Right lobe of liver (tissue), 6 donors: ENCODE results near the gene BIN1. TPM values are rescaled to one million over a fixed set of nuclear protein-coding genes. Genes with fewer than 3 reads are reported as not detected.

Source experiments
- ATAC-seq, 4 donors: fragments of 200-7000 bp; cut with Tn5 transposase; one replicate each; pipeline ENCODE4 v1.9.1; 2020; ENCODE audit warnings: mild to moderate bottlenecking in 4 of 4, moderate library complexity in 4 of 4
- DNase-seq, 3 donors: peaks; one replicate each; pipeline ENCODE4 v3.0.0-alpha.2; 2020
- H3K27ac ChIP-seq, 3 donors: fragments of 200-600 bp; one replicate each; pipeline ENCODE4 v1.8.0; 2022
- H3K27me3 ChIP-seq, 2 donors: fragments of 200-600 bp; one replicate each; pipeline ENCODE4 v1.8.0; 2022
- H3K36me3 ChIP-seq, 4 donors: fragments of 200-600 bp; sonication (generic) in 1 of 4; one replicate each; pipeline versions ENCODE4 v1.5.1 to v1.8.0; 2017 to 2022; ENCODE audit warnings: control low read depth in 1 of 4
- H3K4me1 ChIP-seq, 4 donors: fragments of 200-600 bp; sonication (generic) in 1 of 4; one replicate each; pipeline versions ENCODE4 v1.5.1 to v1.8.0; 2017 to 2022; ENCODE audit warnings: control low read depth in 1 of 4
- H3K4me3 ChIP-seq, 3 donors: fragments of 200-600 bp; one replicate each; pipeline ENCODE4 v1.8.0; 2022
- H3K9me3 ChIP-seq, 4 donors: fragments of 200-600 bp; sonication (generic) in 1 of 4; one replicate each; pipeline versions ENCODE4 v1.5.1 to v1.8.0; 2017 to 2022; ENCODE audit warnings: control low read depth in 1 of 4
- POLR2A ChIP-seq: fragments of 450-650 bp; IDR thresholded peaks from one replicate; pipeline ENCODE4 v1.6.1; 2017; ENCODE audit warnings: antibody characterized with exemption, mild to moderate bottlenecking
- WGBS: methylation state at CpG from one replicate; pipeline ENCODE4 v1.1.6; 2018; ENCODE audit warnings: low coverage, low lambda C conversion rate; ENCODE audit not compliant: insufficient coverage; ENCODE audit errors: missing lambda C conversion rate; 5-methylcytosine and 5-hydroxymethylcytosine counted together
- intact Hi-C, 2 donors: fragments of 100-400 bp; cut with DNase I; formaldehyde crosslinking; loops; one replicate each; pipeline versions ENCODE4 v1.11.2 to v1.14.1; 2022
- total RNA-seq, 6 experiments: library from RNA; depleted of rRNA in 2 of 6; stranded (reverse); fragments of >200 nt in 2 of 6; fragmentation: NEBNext Ultra II Directional in 3 of 6; extraction: Animal tissue kit (Norgen Biotek cat#: 25700) in 3 of 6; gene quantifications; one replicate each; pipeline versions ENCODE4 v1.1.0 to v1.2.4, GENCODE V29; 2016 to 2023
- TF ChIP-seq, protein P1 (sequence below), 4 donors: fragments of 200-600 bp in 3 of 4; fragments of 450-650 bp in 1 of 4; IDR thresholded peaks; one replicate each; pipeline versions ENCODE4 v1.5.1 to v1.8.0; 2016 to 2022; ENCODE audit warnings: antibody characterized with exemption in 4 of 4, mild to moderate bottlenecking in 2 of 4
- donor health status: DM: no; HTN: yes; CAD: no.
- donor health status: DM: no; HTN: no; CAD: no.
- donor health status: DM: no; HTN: no; CAD: no.
- donor health status: DM: no; HTN: yes; CAD: no.
- donor health status: DM: no; HTN: yes; CAD: no.

BIN1 gene
- total RNA-seq, 6 experiments from 2014 or later = 20.4 to 30.8 (median 26.3) TPM

DNA sequence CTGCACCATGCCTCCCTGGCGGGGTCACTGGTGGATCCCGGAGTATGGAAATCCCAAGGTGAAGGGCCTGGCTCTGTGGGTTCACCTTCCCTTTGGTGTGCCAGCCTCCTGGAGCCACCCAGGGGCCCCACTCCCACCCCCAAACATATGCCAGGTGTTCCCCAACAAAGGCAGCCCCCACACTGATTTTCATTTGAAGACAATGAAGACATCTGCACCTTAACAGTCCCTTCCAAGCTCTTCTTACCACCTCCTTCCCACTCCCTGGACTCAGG, 11.7 kb downstream of the BIN1 start:
- Histone ChIP-seq H3K27me3 (no peaks in the 10 kb centered on the region), H3K4me3 (no peak overlapping the region), H3K36me3 (no peaks in the 10 kb centered on the region), H3K9me3 (no peaks in the 10 kb centered on the region), H3K4me1 (peaks cover 0 to 18% (median 0%) of the 10 kb centered on the region in 4 donors), H3K27ac (no peak overlapping the region)
- WGBS = no CpG with 5 or more reads among the region's 2 CpGs
- TF ChIP-seq, protein P1, sequence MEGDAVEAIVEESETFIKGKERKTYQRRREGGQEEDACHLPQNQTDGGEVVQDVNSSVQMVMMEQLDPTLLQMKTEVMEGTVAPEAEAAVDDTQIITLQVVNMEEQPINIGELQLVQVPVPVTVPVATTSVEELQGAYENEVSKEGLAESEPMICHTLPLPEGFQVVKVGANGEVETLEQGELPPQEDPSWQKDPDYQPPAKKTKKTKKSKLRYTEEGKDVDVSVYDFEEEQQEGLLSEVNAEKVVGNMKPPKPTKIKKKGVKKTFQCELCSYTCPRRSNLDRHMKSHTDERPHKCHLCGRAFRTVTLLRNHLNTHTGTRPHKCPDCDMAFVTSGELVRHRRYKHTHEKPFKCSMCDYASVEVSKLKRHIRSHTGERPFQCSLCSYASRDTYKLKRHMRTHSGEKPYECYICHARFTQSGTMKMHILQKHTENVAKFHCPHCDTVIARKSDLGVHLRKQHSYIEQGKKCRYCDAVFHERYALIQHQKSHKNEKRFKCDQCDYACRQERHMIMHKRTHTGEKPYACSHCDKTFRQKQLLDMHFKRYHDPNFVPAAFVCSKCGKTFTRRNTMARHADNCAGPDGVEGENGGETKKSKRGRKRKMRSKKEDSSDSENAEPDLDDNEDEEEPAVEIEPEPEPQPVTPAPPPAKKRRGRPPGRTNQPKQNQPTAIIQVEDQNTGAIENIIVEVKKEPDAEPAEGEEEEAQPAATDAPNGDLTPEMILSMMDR (IDR thresholded peaks at IDR 0.05) = no peak
- no peak for TF ChIP-seq POLR2A
- intact Hi-C loops = no loop called here
- peak in 1 of 3 donors; percentile 35 for DNase-seq
- ATAC-seq = no peak

DNA sequence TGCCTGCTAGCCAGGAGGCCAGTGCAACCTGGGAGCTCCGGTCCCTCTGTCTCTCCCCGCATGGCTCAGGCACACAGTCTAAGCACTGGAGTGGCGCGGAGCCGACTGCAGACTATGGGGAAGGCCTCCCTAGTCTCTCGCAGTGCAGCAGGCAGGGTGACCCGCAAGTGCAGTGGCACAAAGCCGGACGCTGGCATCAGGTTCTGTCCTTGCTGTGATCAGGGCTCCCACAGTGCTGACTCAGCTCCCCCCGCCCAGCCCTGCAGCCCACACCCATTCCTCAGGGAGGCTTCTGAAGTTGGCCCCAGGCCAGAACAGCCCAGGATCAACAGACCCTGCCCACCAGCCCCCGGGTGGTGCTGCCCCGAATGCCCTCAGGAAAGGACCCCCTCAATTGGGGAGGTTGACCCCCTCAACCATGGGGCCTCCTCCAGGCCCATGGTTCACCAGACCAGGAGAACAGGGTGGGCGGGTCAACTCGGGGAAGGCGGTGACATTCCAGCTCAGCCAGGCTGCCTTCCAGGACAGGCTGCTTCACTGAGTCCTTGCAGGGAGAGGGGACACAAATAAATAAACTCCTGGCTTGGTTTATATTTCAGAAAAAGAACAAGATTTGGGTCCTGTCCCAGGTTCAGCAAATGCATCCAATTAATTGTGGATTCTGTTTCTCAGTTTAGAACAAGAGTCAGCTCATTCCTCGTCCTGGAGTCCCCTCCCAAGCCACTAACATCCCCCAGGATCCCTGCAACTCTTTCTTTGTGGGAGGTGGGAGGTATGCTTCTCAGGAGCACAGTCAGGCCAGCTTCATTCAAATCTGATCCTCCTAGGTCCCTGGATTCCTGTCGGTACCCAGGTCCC, 12.2 kb downstream of the BIN1 start:
- Histone ChIP-seq H3K4me3 (no peak overlapping the region), H3K27ac (no peak overlapping the region), H3K36me3 (no peaks in the 10 kb centered on the region), H3K4me1 (peaks cover 0 to 17% (median 0%) of the 10 kb centered on the region in 4 donors), H3K27me3 (no peaks in the 10 kb centered on the region), H3K9me3 (no peaks in the 10 kb centered on the region)
- DNase-seq (peak in 1 of 3 donors; percentile 56), ATAC-seq (peak; percentile 15 to 51 (median 28))
- WGBS = 53% methylated on average over 7 of the region's 17 CpGs
- no peak for TF ChIP-seq POLR2A
- TF ChIP-seq, protein P1 (IDR thresholded peaks at IDR 0.05) = no peak
- intact Hi-C loops = no loop called here

DNA sequence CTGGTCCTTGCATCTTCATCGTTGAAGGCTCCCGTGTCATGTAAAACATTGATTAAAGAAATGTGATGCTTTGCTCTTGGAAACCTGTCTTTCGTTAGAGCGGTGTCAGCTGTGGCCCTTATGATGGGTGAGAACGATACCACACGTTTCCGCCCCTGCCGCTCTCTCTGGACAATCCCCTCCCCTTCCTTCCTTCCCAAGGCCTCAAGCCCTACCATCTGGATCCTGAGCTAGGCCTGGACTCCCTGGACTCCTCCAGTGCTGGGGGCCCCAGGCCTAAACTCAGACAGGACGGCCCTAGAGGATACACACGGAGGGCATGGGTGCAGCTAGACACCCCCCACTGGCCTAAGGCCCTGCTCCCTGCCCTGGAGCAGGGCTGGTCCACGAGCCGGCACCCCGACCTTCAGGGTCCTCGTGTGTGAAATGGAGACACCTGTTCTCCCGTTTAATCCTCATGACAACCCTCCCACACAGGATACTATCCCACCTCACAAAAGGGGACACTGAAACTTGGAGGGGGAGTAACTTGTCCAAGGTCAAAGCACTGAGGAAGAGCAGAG, 13.2 kb downstream of the BIN1 start:
- H3K27ac ChIP-seq = no peak overlapping the region
- WGBS = 53% methylated on average over 9 of the region's 15 CpGs
- H3K27me3 ChIP-seq = no peaks in the 10 kb centered on the region
- no peak for TF ChIP-seq POLR2A
- TF ChIP-seq, protein P1 (IDR thresholded peaks at IDR 0.05) = no peak
- H3K9me3 ChIP-seq = no peaks in the 10 kb centered on the region
- no peak overlapping the region for H3K4me3 ChIP-seq
- ATAC-seq (no peak), DNase-seq (no peak)
- peaks cover 0 to 17% (median 0%) of the 10 kb centered on the region in 4 donors for H3K4me1 ChIP-seq
- no peaks in the 10 kb centered on the region for H3K36me3 ChIP-seq
- intact Hi-C loops = no loop called here

DNA sequence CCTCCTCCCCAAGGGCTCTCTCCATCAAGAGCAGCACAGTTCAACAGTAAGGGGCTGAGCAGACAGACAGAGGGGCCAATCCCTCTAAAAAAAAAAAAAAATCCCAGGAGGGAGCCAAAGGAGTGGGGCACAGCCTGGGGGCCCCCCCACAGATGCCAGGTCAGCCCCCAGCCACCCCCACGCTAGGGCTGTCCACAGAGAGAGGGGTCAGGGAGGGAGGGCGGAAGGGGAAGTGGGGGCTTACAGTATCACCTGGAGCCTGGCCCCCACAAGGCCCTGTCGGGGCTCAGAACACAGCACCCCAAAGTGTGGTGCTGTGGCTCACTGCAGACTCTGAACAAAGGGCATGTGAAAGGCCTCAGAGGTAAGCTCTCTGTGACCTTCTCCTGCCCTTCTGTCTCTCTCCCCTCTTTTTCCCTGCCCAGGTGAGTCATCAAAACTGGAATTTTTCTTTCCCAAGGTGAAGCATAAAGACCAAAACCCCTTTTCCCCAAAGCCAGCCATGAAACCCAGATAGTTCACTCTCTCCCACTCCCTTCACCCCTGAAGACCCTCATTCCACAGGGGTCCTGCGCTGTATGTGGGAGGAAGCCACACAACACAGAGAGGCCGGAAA, 13.9 kb downstream of the BIN1 start:
- DNase-seq (no peak), ATAC-seq (peak in 1 of 4 donors; percentile 17)
- no peak overlapping the region for H3K4me3 ChIP-seq
- intact Hi-C loops = no loop called here
- peaks cover 0 to 17% (median 0%) of the 10 kb centered on the region in 4 donors for H3K4me1 ChIP-seq
- TF ChIP-seq, protein P1 (IDR thresholded peaks at IDR 0.05) = no peak
- no peak for TF ChIP-seq POLR2A
- H3K36me3 ChIP-seq = no peaks in the 10 kb centered on the region
- H3K9me3 ChIP-seq = no peaks in the 10 kb centered on the region
- H3K27ac ChIP-seq = no peak overlapping the region
- 63% methylated on average over 3 of the region's 5 CpGs for WGBS
- H3K27me3 ChIP-seq = no peaks in the 10 kb centered on the region
